ENCODE measurements around the gene TUSC2.
"Not testable (repeated sequence)": the region's sequence is repeated elsewhere in the genome, so short reads cannot be mapped to it uniquely, and the experiment has no call there.

Gene TUSC2

GRCh38 chr3:50318163-50318562 lies 9.9 kb downstream of the TUSC2 start:
- Histone ChIP-seq H3K4me1 (ENCODE audit: control insufficient read depth in 1 of 2, insufficient read depth in 1 of 2, low read depth in 1 of 2, low read length in 1 of 2) (peaks cover 49 to 63% of the 10 kb centered on the region in 2 experiments), H3K36me3 (peaks cover 5% of the 10 kb centered on the region), H3K9me3 (no peaks in the 10 kb centered on the region), H3K27me3 (no peaks in the 10 kb centered on the region), H3K4me3 (ENCODE audit: low read depth in 1 of 2, low read length in 1 of 2) (peak overlapping the region; percentile 23 to 77), H3K27ac (peak overlapping the region; percentile 86)
- TF ChIP-seq CTCF (IDR thresholded peaks at IDR 0.05) = no peak

GRCh38 chr3:50317300-50317699 lies 10.7 kb downstream of the TUSC2 start:
- H3K27me3 ChIP-seq = no peaks in the 10 kb centered on the region
- H3K36me3 ChIP-seq = peaks cover 5% of the 10 kb centered on the region
- H3K4me3 ChIP-seq (ENCODE audit: low read depth in 1 of 2, low read length in 1 of 2) = no peak overlapping the region
- H3K27ac ChIP-seq = no peak overlapping the region
- no peaks in the 10 kb centered on the region for H3K9me3 ChIP-seq
- H3K4me1 ChIP-seq (ENCODE audit: control insufficient read depth in 1 of 2, insufficient read depth in 1 of 2, low read depth in 1 of 2, low read length in 1 of 2) = peaks cover 40 to 54% of the 10 kb centered on the region in 2 experiments
- TF ChIP-seq CTCF (IDR thresholded peaks at IDR 0.05) = no peak

GRCh38 chr3:50316657-50317242 lies 11.3 kb downstream of the TUSC2 start:
- Histone ChIP-seq H3K4me3 (ENCODE audit: low read depth in 1 of 2, low read length in 1 of 2) (no peak overlapping the region), H3K9me3 (no peaks in the 10 kb centered on the region), H3K27ac (no peak overlapping the region), H3K4me1 (ENCODE audit: control insufficient read depth in 1 of 2, insufficient read depth in 1 of 2, low read depth in 1 of 2, low read length in 1 of 2) (peaks cover 34 to 49% of the 10 kb centered on the region in 2 experiments), H3K27me3 (no peaks in the 10 kb centered on the region), H3K36me3 (peaks cover 5% of the 10 kb centered on the region)
- TF ChIP-seq CTCF (IDR thresholded peaks at IDR 0.05) = no peak

- TF ChIP-seq CTCF (IDR thresholded peaks at IDR 0.05) = no peak
- peaks cover 5% of the 10 kb centered on the region for H3K36me3 ChIP-seq
- no peaks in the 10 kb centered on the region for H3K9me3 ChIP-seq
- H3K4me1 ChIP-seq (ENCODE audit: control insufficient read depth in 1 of 2, insufficient read depth in 1 of 2, low read depth in 1 of 2, low read length in 1 of 2) = peaks cover 23 to 31% of the 10 kb centered on the region in 2 experiments
- H3K27me3 ChIP-seq = no peaks in the 10 kb centered on the region
- H3K27ac ChIP-seq = no peak overlapping the region
- H3K4me3 ChIP-seq (ENCODE audit: low read depth in 1 of 2, low read length in 1 of 2) = no peak overlapping the region
These were observed 13.2 kb downstream of the TUSC2 start for GRCh38 chr3:50314816-50315215.

GRCh38 chr3:50314342-50314741 lies 13.7 kb downstream of the TUSC2 start:
- Histone ChIP-seq H3K27ac (peak overlapping the region; percentile 10), H3K4me1 (ENCODE audit: control insufficient read depth in 1 of 2, insufficient read depth in 1 of 2, low read depth in 1 of 2, low read length in 1 of 2) (peaks cover 18 to 26% of the 10 kb centered on the region in 2 experiments), H3K36me3 (peaks cover 5% of the 10 kb centered on the region), H3K9me3 (no peaks in the 10 kb centered on the region), H3K27me3 (no peaks in the 10 kb centered on the region), H3K4me3 (ENCODE audit: low read depth in 1 of 2, low read length in 1 of 2) (no peak overlapping the region)
- no peak for TF ChIP-seq CTCF (IDR thresholded peaks at IDR 0.05)

- not testable (repeated sequence) for H3K36me3 ChIP-seq; H3K27ac ChIP-seq; H3K27me3 ChIP-seq; H3K4me1 ChIP-seq (ENCODE audit: control insufficient read depth in 1 of 2, insufficient read depth in 1 of 2, low read depth in 1 of 2, low read length in 1 of 2); H3K4me3 ChIP-seq (ENCODE audit: low read depth in 1 of 2, low read length in 1 of 2); H3K9me3 ChIP-seq
These were observed 16.0 kb downstream of the TUSC2 start for GRCh38 chr3:50312041-50312440.
